NCI-H524 (cell line): ENCODE measurements around the gene TLE2.
A peak's percentile ranks its signal among the peaks of the same experiment; 100 is the strongest.

Source experiments
- DNase-seq, 2 experiments: peaks; one replicate each; lab custom pipeline; 2025; lab: John Stamatoyannopoulos, UW

Gene TLE2

GRCh38 chr19:2950286-2951124 lies 78.6 kb downstream of the TLE2 start:
- DNase-seq, result peak; percentile 99 to 100

GRCh38 chr19:2949939-2950285 lies 79.2 kb downstream of the TLE2 start:
- peak in 1 of 2 experiments; percentile 51 for DNase-seq
